Skin epidermis (tissue), 12 donors: Measurements from ENCODE around the gene MAP4K3.

Experiments
- H3K27ac ChIP-seq, 21 experiments: fragments of 200-600 bp; sonication (generic) in 11 of 21; one replicate each; pipeline ENCODE4 v1.5.0; 2020; ENCODE audit warnings: mild to moderate bottlenecking in 3 of 21, inconsistent platforms in 2 of 21, moderate library complexity in 2 of 21
- H3K4me3 ChIP-seq, 7 experiments: fragments of 200-600 bp; sonication (generic) in 2 of 7; one replicate each; pipeline ENCODE4 v1.5.0; 2020; ENCODE audit warnings: inconsistent platforms in 2 of 7, mild to moderate bottlenecking in 2 of 7, moderate library complexity in 1 of 7

The MAP4K3 gene

GRCh38 chr2:39436592-39437521 lies at the start of gene MAP4K3:
MAP4K3 (minus strand) TSS chr2:39437285; CDS start chr2:39436987, 298 bp downstream.
- peak within 1 kb of the TSS; percentile 75 to 98 (median 85) for H3K4me3 ChIP-seq

GRCh38 chr2:39486071-39486470 lies 49.0 kb upstream of the MAP4K3 start:
- H3K27ac ChIP-seq: no peak overlapping the region
- no peak overlapping the region for H3K4me3 ChIP-seq

More at GRCh38 chr2:39436592-39437521, at the start of gene MAP4K3:
- peak within 1 kb of the TSS; percentile 74 to 99 (median 92) for H3K27ac ChIP-seq

DNA sequence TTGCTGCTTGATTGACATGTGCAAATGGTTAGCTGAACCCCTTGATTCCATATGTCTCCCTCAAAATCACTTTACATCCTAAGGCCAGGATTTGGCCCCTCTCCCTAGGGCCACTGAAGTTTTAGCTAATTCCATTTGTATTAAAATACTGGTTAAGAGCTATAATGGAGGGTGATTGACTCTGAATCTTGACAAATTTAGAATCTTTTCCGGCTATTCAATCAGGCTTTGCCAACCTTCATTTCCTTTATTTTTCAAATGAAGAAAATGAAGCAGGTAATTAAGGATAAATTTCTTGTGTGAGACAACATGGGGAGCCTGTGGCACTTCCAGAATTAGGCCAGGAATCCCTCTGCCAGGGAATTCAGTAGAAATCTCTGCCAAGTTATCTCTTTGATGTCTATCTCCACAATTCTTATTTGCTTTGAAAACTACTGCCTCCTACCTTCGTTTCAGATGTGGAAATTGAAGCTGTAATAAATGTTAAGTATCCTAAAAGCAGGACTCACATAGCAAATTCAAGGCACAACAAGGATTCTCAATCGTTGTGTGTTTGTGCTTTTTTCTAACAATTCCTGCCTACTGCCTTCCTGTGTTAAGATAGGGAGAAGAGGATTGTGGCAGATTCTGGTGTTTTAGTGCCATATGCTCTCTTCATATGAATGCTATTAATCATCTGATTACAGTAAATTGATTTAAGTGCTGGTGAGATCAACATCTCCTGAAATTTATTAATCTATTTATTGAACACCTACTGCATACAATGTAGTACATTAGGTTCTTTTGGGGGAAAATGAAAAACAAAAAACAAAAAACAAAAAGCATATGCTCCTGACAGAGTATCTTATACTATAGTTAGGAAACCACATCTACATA lies 47.8 kb upstream of the MAP4K3 start:
- Histone ChIP-seq H3K4me3 (no peak overlapping the region), H3K27ac (no peak overlapping the region)

DNA sequence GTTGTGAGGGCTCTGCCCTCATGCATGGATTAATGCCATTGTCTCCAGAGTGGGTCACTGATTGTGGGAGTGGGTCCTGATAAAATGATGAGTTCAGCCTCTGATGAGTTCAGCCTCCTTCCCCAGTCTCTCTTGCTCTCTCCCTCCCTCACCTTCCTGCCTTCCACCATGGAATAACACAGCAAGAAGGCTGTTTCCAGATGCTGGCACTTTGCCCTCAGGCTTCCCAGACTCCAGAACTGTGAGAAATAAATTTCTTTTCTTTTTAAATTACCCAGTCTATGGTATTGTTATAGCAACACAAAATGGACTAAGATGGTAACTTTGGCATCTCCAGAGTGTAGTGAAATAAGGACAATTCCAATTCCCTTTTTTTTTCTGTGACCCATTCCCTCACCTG lies 47.1 kb upstream of the MAP4K3 start:
- Histone ChIP-seq H3K4me3 (no peak overlapping the region), H3K27ac (no peak overlapping the region)

- H3K4me3 ChIP-seq: no peak overlapping the region
- no peak overlapping the region for H3K27ac ChIP-seq
Observed at GRCh38 chr2:39483534-39483933, 46.4 kb upstream of the MAP4K3 start.

DNA sequence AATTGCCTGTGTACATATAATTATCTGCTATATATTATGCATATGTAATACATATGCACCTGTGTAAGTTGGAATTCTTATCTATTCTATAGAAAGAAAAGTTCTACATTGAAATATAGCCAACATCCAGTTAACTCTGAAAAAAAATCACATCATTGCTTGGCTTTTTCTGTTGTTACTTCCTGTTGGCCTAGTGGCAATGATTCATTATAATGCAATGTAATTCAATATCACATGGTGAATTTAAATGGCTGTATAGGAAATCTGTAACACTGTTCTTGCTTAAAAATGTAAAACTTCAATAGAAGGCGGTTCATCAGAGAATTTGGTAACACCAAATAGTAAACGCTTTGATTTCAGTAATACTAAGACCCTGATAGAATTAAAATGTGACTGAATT lies 44.5 kb upstream of the MAP4K3 start:
- H3K4me3 ChIP-seq: no peak overlapping the region

GRCh38 chr2:39479696-39480095 lies 42.6 kb upstream of the MAP4K3 start:
- Histone ChIP-seq H3K4me3 (no peak overlapping the region), H3K27ac (no peak overlapping the region)

More for the DNA sequence above, 44.5 kb upstream of the MAP4K3 start:
- H3K27ac ChIP-seq: no peak overlapping the region

GRCh38 chr2:39479053-39479670 lies 42.1 kb upstream of the MAP4K3 start:
- H3K27ac ChIP-seq: no peak overlapping the region
- no peak overlapping the region for H3K4me3 ChIP-seq

GRCh38 chr2:39476524-39476923 lies 39.4 kb upstream of the MAP4K3 start:
- Histone ChIP-seq H3K27ac (peak overlapping the region in 1 of 21 experiments; percentile 42), H3K4me3 (no peak overlapping the region)

- Histone ChIP-seq H3K27ac (no peak overlapping the region), H3K4me3 (no peak overlapping the region)
Observed at GRCh38 chr2:39475006-39475405, 37.9 kb upstream of the MAP4K3 start.

GRCh38 chr2:39470580-39470979 lies 33.5 kb upstream of the MAP4K3 start:
- no peak overlapping the region for H3K4me3 ChIP-seq
- no peak overlapping the region for H3K27ac ChIP-seq

DNA sequence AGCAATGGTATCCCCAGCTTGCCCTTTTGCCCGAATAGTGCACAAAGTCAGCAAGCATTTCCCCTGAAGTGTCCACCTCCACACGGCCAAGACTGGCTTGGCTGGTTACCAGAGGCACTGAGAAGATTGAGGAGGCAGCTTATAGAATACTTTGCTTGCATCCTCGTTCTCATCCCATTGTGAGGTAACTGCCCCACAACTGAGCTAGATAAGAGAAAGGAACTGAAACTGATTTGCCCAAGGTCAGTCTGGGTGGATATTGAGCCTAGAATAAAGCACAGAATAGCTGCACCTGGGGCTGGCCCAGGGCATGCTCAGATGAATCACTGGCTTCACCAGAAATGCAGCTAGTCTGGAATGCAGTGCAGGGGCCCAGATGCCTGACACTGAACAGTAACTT lies 32.7 kb upstream of the MAP4K3 start:
- Histone ChIP-seq H3K27ac (peak overlapping the region in 7 of 21 experiments; percentile 9 to 69 (median 36)), H3K4me3 (no peak overlapping the region)

- Histone ChIP-seq H3K4me3 (no peak overlapping the region), H3K27ac (peak overlapping the region in 9 of 21 experiments; percentile 3 to 69 (median 36))
Observed at GRCh38 chr2:39468579-39469451, 31.7 kb upstream of the MAP4K3 start.

DNA sequence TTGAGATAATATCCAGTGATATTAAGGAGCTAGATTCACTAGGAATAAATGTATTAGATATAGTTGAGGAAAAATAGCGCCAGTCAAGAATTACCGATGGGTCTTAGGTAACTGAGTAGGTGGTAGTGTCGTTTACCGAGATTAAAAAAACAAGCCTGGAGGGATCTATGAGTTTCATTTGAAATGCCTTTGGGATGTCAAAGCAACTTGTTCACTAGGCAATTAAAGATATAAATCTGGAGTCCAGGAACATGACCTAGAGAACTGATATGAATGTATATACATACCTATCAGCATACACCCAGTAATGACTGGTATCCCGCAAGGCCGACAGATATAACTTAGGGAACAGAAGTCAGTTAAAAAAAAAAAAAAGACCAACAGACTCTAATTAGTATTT lies 29.2 kb upstream of the MAP4K3 start:
- H3K4me3 ChIP-seq: no peak overlapping the region
- H3K27ac ChIP-seq: no peak overlapping the region

DNA sequence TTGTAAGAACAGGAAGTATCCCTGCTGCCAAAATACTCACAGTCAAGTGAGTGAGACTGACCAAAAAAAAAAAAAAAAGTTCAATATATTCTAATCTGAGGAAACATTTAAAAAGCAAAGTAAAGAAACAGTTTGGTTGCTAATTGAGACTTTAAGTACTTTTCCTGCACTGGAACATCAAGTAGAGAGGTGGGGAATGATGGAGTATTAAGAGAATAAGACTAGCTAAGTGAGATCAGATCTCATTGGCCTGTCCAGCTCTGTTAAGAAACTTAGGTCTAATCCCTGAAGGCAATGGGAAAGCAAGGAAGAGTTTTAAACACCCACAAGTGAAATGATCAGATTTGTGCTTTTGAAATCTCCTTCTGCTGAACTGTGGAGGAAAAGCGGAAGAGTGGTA lies 27.8 kb upstream of the MAP4K3 start:
- Histone ChIP-seq H3K27ac (no peak overlapping the region), H3K4me3 (no peak overlapping the region)

DNA sequence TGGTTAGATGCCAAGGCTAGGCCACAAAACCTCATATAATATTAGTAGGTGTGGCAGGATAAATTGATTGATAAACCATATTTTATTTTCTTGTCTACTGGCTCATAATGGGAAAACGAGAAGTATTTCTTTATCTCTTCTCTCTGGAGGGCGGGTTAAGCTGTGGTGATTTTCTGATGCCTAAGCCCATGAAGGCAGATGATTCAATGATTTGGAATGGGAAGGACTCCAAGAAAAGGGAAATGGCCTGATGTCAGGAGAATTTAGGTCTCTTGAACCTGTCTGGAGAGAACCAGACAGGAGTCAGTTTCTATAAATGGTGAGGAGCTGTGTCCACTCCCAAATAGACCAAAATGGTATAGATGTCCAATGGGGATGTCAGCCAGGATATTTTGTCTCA lies 18.7 kb upstream of the MAP4K3 start:
- H3K27ac ChIP-seq: no peak overlapping the region
- H3K4me3 ChIP-seq: no peak overlapping the region

- Histone ChIP-seq H3K4me3 (no peak overlapping the region), H3K27ac (no peak overlapping the region)
Observed at GRCh38 chr2:39452396-39452795, 15.3 kb upstream of the MAP4K3 start.

DNA sequence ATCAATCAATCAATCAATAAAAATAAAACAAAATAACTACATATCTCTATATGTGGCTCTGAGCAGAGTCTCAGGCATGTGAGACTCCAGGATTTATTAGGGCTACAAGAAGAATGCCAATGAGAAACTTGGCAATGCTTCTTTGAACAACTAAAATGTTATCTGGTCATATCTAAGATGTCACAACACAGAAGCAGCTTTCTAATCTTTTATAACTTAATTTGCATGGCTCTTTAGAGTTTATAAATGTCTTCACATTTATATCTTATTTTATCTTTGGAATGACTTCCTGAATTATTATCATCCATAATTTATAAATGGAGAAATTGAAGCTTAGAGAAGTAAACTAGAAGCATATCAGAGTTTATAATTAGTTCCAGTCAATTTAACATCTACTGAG lies 14.9 kb upstream of the MAP4K3 start:
- no peak overlapping the region for H3K4me3 ChIP-seq

DNA sequence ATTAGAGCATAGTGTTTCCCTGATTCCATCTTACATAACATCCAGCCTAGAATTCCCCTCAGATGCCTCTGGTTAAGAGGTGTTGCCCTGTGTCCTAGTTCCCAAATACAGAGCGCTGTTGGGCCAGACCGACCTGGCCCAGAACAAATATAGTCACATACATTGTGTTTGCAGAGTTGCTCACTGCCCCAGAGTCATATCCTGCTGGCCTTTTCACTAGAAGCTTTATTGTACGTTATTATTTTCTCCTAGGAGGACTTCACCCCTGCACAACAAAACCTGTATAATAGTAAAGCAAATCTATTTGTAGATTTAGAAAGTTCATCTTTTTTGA lies 11.1 kb upstream of the MAP4K3 start:
- no peak overlapping the region for H3K27ac ChIP-seq

More for the DNA sequence above, 14.9 kb upstream of the MAP4K3 start:
- H3K27ac ChIP-seq: no peak overlapping the region

More for the DNA sequence above, 11.1 kb upstream of the MAP4K3 start:
- no peak overlapping the region for H3K4me3 ChIP-seq
